B cell (primary cell): ENCODE measurements around the gene RC3H1.

Experiments used
- EZH2 ChIP-seq: IDR thresholded peaks from 2 replicates; pipeline ENCODE4 v1.6.1; 2012; ENCODE audit warnings: borderline replicate concordance, low read depth, mild to moderate bottlenecking, moderate library complexity, low read length; ENCODE audit not compliant: insufficient read depth, poor library complexity, severe bottlenecking
- TF ChIP-seq, protein P1 (sequence below): fragments of 200-600 bp; IDR thresholded peaks from one replicate; pipeline ENCODE4 v1.8.0; 2022; ENCODE audit warnings: antibody characterized with exemption, mild to moderate bottlenecking

DNA sequence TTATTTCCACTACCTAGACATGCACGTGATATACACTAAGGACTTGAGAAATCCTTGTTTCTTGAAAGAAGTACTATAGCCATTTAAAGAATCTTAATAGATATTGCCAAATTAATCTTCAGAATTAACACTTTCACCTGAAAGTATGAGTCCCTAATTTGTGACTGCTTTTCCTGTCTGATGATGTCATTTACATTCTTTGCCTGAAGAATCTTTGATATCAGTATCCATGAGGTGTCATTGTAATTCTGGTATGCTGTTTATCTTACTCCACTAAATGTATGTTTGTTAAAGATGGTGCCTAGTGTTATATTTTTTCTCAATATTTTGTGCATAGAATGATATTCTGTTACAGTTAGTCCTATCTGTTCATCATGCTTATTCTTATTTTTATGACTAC lies 48.5 kb upstream of the RC3H1 start:
- TF ChIP-seq, protein P1, sequence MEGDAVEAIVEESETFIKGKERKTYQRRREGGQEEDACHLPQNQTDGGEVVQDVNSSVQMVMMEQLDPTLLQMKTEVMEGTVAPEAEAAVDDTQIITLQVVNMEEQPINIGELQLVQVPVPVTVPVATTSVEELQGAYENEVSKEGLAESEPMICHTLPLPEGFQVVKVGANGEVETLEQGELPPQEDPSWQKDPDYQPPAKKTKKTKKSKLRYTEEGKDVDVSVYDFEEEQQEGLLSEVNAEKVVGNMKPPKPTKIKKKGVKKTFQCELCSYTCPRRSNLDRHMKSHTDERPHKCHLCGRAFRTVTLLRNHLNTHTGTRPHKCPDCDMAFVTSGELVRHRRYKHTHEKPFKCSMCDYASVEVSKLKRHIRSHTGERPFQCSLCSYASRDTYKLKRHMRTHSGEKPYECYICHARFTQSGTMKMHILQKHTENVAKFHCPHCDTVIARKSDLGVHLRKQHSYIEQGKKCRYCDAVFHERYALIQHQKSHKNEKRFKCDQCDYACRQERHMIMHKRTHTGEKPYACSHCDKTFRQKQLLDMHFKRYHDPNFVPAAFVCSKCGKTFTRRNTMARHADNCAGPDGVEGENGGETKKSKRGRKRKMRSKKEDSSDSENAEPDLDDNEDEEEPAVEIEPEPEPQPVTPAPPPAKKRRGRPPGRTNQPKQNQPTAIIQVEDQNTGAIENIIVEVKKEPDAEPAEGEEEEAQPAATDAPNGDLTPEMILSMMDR = no peak
- no peak for TF ChIP-seq EZH2
